T-helper 2 cell treated with Interferon-gamma antibody and Interleukin-4, amounts not matched to agents 100 ng/mL and 5 ng/mL, for 36 hours (primary cell): ENCODE results near the gene CUL4A. TPM values are rescaled to one million over a fixed set of nuclear protein-coding genes. Genes with fewer than 3 reads are reported as not detected.

ENCODE experiments used
- intact Hi-C: fragments of 100-400 bp; cut with micrococcal nuclease; formaldehyde crosslinking; loops from one replicate; pipeline ENCODE4 v1.15.1; 2023
- total RNA-seq: library from RNA; stranded (reverse); gene quantifications from 2 replicates; pipeline ENCODE4 v1.2.3, GENCODE V29; 2022

Gene CUL4A
- total RNA-seq, 1 donor from 2014 or later: 97.6 TPM

DNA sequence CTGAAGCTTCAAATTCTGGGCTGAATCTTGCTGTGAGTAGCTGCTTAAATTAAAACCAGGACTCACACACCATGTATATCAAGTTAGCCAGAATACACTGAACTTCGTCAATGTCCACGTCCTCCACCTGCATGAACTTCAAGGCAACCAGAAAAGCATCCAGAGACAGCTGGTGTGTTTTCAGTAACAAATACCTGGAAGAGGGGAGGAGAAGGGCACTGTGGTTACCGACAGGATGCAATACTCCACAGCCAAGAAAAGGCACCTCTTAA lies 30.6 kb upstream of the CUL4A start:
- intact Hi-C loops: no loop called here

DNA sequence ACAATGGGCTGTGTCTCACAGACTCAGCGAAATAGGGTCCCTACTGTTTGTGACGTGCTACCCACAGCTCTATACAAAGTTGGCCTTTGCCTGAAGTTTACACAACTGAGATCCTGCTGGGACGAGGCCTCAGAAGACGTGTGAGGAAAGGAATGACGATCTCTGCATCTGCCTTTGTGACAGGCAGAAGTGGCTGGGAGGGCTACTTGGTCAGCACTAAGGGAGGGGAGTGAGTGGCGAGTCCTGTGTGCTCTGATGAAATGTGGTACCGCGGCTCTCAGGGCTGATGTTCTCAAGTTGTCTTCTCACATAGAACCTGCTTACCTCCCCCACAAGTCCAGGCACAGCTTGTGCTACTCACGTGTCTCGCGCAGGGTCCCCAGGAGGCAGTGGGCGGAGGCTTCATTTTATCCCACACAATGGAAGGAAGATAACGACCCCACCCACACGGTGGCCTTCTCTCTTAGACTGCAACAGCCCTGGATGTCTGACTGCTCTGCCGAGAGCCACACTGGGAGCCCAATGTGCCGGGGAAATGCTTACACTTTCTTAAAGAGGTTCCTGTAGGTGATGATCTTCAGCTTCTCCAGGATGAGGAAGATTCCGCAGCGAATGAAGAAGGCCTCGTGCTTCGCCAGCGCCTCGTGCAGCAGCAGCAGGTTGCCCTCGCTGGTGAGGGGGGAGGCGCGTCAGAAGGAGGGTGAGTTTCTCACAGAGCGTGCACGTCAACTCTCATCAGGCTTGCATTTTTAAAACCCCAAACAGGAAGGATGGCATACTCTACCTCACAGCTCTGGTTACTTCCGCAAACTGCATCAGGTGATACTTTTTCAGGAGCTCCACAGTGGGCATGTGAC lies 29.8 kb upstream of the CUL4A start:
- intact Hi-C loops: no loop called here

DNA sequence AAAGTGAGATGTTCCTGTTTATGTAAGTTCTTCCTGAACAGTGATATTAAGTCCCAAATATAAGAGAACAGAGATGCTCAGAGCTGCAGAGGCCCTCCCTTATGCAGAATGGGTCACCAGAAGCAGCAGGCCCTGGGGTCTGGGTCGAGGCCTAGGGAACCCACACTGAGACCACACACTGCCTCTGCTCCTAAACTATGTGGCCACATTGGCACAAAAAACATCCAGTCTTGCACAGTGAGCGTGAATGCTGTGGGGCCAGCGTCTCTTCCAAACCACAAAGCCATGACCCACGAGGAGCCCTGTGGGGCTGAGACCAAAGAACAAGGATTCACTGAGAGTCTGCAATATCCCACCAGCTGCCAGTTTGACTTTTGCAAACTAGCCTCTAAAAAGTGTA lies 27.4 kb upstream of the CUL4A start:
- intact Hi-C loops: no loop called here

DNA sequence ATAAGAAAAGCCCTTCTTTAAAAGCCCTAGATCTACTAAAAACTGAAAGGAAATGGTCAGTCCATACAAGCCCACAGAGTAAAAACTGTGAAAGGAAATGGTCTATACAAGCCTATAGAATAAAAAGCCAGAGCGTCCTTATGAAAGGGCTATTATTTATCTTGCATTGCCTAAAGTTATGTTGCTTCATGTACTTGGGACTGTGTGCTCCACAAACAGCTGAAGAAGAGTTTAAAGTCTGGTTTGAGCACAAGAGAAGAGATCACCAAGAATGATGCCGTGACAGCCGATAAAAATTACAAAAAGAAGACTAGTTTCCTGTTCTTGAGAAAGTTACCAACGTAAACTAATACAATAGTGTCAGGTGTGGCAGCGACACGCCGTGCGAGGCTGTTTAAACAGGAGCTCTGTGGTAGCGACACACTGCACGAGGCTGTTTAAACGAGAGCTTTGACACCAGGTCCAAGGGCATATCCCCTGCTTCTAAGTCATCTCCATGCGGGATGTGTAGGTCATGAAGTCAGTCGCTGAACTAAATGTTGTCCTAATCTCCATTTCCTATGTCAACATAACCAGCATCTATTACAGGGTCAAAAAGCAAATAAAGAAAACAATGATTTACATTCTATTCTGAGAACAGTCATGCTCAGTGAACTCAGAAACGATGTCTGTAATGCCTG lies 25.8 kb upstream of the CUL4A start:
- intact Hi-C loops: no loop called here

DNA sequence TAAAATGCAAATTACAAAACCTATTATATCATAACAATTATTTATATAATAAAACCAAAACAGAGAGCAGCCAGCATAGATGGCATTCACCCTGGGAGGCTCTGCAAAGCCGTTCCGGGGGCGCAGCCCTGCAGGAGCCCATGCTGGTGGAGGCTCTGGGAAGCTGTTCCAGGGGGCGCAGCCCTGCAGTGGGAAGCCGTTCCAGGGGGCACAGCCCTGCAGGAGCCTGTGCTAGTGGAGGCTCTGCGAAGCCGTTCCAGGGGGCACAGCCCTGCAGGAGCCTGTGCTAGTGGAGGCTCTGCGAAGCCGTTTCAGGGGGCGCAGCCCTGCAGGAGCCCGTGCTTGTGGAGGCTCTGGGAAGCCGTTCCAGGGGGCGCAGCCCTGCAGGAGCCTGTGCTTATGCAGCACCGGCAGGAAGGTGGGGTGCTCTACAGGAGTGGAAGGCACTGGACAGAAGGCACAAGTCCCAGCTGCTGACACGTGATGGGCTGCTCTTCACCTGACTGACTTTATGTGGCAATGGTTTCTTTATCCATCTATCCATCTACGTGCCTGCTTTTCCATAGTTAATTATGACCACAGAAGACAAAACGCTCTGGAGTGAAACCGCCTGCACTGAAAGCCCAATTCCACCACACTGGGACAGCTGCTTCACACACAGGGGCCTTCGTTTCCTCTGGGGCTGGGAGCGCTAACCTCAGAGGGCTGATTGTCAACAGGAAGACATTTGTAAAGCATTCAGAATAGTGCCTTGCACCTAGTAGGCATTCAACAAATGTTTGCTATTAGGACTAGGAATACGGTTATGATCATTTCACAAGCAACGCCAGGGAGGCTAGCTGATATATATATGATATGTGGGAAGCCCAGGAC lies 24.6 kb upstream of the CUL4A start:
- intact Hi-C loops: no loop called here

DNA sequence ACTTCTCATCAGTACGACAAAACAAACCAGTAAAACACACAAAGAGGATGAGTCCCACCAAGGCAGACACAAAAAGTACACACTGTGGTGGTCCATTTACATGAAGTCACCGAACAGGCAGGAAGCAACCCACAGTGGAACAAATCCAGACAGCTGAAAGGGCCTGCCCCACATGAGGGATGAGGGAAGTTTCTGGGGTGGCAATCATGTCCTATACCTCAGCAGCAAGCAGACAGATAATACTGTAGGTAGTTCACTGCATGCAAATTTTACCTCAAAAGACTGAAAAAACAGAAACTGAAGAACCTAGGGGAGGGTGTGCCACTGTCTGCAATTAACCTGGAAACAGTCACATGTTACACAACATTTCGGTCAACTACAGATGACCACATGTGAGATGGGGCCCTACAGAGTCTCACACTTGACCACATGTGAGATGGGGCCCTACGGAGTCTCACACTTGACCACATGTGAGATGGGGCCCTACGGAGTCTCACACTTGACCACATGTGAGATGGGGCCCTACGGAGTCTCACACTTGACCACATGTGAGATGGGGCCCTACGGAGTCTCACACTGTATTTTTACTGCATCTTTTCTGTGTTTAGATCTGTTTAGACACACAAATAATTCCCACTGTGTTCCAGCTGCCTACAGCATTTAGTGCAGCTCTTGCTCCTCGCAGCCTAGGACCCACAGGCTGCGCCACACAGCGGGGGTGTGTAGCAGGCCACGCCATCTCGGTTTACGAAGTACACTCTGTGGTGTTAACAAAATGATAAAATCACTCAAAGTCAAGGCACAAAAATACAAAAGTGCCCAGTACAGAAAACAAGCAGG lies 23.1 kb upstream of the CUL4A start:
- intact Hi-C loops: no loop called here

DNA sequence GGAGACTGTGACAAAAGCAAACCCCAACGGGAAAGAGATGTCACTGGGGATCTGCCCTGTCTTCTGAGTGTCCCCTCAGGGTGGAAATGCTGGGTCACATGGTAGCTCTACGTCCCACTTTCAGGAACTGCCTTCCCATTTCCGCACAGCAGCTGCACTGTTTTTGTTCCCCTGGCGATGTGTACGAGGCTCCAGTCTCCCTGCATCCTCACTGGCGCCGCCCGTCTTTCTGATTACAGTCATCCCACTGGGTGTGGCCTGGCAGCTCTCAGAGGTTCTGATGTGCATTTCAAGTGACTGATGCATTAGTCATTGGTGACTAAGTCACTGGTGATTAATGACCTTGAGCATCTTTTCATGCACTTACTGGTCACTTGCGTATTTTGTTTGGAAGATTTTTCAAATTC lies 22.1 kb upstream of the CUL4A start:
- intact Hi-C loops: no loop called here

DNA sequence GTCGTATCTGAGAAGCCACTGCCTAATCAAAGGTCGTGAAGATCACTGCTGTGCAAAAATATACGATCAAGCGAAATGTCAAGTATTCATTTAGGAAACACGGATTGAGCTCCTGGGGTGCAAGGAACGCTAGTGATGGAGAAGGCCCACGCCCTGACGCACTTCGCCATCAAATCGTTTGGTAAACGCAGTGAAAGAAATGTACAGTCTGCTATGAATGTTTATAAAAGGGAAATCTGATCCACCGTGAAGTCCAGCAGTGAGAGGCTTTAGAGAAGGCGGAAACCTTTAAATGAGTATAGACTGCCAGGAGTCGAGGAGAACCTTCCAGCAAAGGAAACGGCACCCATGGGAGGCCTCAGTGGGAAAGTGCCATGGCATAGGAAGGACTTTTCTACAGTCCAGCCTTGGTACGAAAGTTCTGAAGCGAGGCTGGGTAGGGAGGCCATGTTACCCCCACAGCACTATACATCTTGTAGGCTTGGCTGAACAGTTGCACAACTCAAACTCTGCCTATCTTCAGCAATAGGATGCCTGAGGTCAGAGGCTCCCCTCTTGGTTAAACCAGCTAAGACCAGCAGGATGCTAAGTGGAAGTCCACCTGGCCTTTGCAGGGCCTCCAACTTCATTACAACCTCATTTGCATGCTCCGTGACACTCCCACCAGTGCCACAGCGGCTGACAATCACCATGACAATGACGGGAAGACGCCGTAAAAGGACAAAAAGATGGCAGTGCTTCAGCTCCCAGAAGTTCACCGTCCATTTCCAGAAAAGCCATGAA lies 21.3 kb upstream of the CUL4A start:
- intact Hi-C loops: no loop called here

DNA sequence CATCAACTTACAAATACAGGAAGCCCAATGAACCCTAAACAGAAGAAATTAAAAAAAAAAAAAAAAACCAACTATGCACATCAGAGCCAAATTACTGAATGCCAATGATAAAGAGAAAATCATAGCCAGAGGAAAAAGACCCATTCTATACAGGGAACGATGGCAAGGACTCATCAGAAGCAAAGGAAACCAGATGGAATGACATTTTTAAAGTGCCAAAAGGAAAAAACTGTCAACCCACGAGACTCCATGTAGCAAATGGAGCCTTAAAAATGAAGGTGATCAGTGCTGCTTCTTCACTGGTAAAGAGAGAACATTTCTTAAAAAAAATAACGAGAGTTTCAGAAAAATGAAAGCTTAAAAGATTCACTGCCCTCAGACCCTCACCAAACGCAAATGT lies 19.2 kb upstream of the CUL4A start:
- intact Hi-C loops: no loop called here

DNA sequence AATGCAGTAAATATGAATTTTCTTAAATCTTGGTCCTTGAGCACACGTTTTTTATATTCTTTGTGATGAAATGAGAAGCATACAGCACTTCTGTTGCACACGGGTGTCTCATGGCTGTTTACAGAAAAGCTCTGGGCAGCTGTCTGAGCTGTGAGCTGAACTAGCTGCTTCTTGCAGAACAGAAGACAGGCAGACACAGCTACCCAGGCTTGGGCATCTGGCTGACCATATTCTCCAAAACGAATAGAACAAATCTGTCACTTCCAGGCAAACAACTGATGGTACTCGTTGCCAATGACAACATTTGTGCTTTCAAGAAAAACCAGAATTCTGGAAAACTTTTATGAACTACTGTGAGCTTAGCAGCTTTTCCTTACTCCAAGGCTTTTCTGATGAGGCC lies 17.1 kb upstream of the CUL4A start:
- intact Hi-C loops: no loop called here

DNA sequence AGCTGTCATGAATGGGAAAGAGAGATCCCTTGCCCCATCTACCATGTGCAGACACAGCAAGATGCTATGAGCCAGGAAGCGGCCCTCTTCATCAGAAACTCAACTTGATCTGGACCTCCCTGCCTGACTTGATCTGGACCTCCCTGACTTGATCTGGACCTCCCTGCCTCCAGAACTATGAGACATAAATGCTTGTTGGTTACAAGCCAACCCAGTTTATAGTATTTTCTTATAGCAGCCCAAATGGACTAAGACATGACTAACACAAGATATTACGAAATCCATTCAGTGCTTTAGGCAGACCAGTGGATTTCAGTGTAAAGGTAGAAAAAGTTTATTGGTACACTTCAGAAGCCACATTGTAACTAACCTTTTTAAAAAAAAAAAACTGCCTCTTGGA lies 16.5 kb upstream of the CUL4A start:
- intact Hi-C loops: no loop called here

DNA sequence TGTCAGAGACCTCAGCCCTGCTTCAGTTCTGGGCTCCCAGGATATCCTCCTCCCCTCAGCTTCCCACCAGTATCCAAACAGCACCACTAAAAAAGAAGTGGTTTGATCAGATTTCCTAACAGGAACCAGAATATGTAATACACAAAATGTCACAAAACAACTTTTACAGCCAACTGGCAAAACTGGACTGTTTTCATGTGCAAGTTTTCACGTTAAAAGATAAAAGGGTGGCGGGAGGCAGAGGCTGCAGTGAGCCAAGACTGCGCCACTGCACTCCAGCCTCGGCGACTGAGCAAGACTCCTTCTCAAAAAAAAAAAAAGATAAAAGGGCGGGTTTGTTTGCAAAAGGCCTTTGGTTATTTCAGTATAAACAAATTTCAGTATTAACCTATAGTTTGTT lies 14.1 kb upstream of the CUL4A start:
- intact Hi-C loops: no loop called here

DNA sequence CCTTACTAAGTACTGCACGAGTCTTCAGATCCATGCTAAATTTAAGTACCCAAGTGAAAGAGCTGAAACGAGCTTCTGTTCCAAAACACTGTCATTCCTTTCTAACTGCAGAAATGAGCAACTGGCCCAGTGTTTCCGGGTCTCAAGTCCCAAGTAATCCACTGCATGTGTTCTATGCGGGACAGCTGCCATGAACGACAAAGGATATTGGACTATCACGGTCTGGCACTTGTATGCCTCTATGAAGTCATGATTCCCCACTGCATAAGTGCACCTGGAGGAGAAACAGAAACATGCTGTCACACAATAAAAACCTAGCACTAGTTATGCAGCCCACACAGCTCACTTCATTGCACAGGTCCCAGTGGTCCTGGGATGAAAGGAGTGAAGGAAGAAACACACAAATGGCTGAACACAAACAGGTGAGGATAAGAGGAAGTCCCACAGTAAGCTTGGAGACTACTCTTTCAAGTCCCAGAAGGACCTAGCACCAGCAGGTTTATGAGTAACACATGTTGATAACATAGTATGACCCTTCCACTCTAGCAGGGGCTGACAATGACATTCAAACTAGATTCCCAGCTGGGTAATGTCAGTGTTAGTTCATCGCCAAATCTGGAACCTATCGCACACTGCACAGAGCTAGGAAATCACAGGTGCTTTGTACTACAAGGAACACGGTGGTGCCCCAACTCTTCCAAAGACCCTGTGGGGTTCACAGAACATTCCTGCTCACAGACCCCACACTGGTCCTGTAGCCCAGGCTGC lies 12.3 kb upstream of the CUL4A start:
- intact Hi-C loops: no loop called here

DNA sequence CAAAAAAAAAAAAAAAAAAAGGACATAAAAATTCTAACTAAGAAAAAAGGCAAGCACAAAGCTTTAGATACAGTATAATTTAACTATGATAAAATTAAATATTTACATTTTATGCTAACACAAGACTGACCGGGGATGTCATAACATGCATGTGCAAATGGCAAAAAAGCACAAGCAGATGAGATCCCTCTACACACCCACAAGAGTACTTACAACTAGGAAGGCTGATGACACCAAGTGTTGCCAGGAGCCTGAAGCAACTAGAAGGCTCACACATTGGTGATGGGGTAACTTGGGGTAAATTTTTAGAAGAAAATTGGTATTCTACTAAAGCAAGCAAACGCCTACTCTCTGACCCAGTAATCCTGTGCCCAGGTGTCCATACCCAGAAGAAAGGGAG lies 7.6 kb upstream of the CUL4A start:
- intact Hi-C loops: no loop called here

DNA sequence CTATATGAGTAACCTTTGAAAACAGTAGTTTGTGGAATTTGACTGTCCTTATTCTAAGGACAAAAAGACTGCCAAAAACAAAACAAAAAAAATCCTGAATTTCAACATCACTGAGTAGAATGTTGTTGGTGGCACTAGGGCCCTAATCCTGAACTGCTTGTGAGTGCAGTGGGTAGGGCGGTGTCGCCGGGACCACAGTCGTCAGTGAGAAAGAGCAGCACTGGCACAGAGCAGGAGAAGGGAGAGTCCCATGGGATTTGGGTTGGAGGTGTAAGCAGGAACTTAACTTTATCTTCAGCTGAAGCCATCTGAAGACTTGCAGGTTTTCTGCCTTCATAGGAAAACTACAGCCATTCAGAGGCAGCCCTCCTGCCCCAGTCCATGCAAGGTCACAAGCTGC lies 6.5 kb upstream of the CUL4A start:
- intact Hi-C loops: no loop called here

DNA sequence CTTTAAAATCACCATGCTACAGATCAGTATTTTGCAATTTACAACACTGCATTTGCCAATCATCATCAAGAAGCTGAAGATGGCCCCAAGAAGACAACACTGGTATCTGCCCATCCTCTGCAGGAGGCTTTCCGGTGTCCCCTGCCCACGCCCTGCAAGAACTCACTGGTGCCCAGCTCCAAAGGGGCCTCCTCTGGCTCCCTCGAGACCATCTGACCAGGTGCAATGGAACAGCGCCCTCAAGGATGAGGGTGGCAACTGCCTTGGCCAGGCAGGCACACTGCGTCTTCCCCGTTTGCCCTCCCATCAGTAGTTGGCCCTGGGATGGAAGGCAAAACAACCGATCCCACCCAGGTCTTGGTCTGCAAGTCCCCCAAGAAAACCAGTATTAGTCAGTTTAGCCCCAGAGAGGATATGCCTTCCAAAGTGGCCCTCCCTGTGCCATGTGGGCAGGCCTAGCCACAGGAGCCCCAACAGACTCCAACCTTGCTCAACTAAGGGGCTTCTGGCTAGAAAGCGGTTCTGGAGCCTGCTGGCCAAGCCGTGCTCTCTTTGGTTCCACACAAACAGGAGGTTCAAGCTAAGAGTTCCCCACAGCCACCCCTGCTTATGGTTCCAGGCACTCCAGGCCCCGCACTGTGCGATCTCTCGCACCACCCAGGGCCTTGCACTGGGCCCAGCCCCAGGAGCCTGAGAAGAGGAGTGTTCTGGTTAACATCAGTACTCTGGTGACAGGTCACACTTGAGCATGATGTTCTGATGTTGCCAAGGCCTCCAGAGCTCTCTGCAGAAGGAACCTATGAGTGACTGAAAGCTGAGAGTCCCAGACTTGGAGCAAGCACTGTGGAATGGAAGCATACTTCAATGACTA lies 5.7 kb upstream of the CUL4A start:
- intact Hi-C loops: no loop called here

DNA sequence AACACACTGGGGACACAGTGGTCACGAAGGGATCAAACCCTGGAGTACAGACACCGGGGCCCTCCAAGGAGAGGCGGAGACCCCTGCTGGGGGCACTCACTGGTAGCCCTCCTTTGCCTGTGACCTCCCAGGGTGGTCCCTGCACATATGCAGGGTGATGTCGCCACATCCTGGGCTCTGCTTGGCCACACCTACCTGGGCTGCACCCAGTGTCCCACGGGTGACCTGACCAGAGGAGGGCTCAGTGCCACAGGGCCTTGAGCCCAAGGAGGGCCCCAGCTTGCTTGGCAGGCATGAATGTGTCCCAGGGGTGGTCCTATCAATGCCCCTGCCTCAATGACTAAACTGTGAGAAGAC lies 5.1 kb upstream of the CUL4A start:
- intact Hi-C loops: no loop called here

DNA sequence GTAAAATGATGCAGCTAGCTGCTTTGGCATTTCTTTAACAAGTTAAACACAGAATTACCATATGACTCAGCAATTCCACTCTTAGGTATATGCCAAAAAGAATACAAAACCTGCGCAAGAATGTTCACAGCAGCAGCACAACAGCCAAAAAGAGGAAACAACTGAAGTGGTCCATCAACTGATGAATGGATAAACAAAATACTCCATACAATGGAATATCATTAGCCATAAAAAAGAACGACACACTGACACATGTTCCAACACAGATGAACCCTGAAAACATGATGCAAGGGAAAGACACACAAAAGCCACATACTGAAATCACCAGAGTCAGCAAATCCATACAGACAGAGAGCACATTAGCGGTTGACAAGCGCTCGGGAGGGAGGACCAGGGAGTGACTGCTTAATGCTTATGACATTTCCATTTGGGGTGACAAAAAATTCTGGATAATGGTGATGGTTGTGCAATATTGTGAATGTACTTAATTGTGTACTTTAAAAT lies 3.9 kb upstream of the CUL4A start:
- intact Hi-C loops: loop anchor here (5.0 kb wide), 1 partner anchor 263 kb away; no protein-coding TSS in a partner anchor

DNA sequence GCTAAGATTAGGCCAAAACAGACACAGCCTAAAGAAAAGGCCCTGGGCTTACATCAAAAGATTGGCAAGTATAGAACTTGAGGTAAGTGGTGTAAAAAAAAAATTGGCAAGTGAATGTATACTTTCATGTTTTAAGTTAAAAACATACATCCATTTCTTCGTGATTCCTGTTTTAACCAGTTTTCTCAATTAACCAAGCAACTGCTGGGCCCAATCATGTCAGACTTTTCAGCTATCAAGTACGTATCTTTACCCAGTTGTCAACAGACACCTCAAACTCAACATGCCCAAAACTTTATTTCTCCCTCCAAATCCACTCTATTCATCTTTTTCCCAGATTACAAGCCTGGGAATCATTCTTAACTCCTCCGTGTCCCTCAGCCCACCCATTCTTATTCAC lies 2.0 kb upstream of the CUL4A start:
- intact Hi-C loops: loop anchor here (5.0 kb wide), 1 partner anchor 265 kb away; no protein-coding TSS in a partner anchor
